Measurements from ENCODE around the gene CYB5B. TPM values are rescaled to one million over a fixed set of nuclear protein-coding genes. Genes with fewer than 3 reads are reported as not detected.

Gene CYB5B
- total and polyA plus RNA-seq, 2 experiments from 2014 or later: 27.9 to 149 TPM

DNA sequence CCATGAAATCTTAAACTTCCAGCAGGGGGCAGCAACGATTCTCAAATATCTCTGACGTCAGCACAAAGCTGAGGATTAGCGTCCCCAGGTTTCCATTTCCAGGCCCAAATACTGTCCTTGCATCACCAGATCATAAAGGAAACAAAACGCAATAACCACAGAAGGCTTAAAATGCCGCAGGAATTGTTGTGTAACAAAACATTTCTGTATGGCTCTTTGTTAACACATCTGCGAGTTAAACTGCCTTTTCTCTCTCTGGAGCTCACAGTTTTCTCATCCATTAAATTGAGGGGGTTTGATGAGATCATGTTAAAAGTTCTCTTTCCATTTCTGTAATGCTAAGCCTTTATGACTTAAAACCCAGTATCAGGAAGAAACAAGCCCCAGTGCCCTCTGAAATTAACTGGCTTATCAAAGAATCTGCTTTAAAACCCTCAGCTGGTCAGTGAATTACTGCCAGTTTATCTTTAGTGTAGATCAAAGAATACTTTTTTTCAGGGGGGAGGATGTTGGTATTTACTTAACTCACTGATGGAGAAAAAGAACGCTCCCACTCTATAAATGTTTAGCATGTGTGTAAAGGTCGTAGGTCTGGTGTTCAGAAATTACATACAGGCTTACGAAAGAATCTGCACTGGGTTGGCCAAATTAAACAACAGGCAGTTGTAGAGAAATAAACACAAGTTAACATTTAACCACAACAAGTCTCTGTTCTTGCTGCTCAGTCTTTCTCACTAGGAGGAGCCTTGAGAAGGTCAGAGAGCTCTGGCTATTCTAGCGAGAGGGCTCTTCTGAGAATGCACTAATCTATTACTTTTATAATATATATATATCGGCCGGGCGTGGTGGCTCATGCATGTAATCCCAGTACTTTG is 28.0 kb upstream of the CYB5B start:
- peak; percentile 91 to 98 for DNase-seq (ENCODE audit: low read depth in 1 of 2, low spot score in 1 of 2)
- peaks cover 12% of the 10 kb centered on the region for H3K4me1 ChIP-seq (ENCODE audit: low read depth)
- H3K27ac ChIP-seq: no peak overlapping the region
- H3K9me3 ChIP-seq (ENCODE audit: low read depth): no peaks in the 10 kb centered on the region
- H3K36me3 ChIP-seq: no peaks in the 10 kb centered on the region
- H3K27me3 ChIP-seq: no peaks in the 10 kb centered on the region
- no peak overlapping the region for H3K4me3 ChIP-seq
- peak; percentile 64 for TF ChIP-seq CTCF (IDR thresholded peaks at IDR 0.05; ENCODE audit: low read depth, low read length)

DNA sequence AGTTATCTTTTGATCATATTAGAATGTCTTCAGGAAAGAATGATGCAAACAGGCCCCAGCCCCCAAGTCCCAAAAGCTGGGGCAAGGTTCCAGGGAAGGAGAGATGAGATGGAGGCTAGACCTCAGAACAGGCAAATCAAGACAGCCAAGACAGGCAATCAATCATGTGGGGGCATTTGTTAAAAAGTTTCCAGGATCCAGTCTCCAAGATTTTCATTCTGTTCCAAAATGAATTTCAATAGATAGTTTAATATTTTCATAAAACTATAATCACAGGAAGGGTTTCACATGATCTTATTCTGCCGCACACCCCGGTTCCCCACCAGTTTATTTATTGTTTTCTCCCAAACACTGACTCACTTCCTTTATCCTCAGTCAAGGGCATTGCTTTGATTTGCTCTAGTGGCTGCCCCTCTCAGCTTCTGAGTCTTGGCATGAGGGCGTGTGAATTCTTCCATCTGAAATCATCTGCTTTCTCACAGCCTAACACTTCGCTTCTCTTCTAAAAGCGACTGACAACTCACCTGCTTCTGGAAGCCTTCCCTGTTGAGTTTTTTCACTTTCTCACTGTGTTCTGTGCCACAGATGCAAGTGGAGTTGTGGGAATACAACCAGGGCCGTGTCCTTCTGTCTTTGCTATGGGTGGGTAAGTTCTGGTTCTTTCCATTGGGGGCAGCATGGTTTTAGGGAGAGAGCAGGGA is 26.4 kb upstream of the CYB5B start:
- Histone ChIP-seq H3K36me3 (no peaks in the 10 kb centered on the region), H3K4me3 (no peak overlapping the region), H3K27ac (peak overlapping the region; percentile 15), H3K9me3 (ENCODE audit: low read depth) (no peaks in the 10 kb centered on the region), H3K4me1 (ENCODE audit: low read depth) (peaks cover 12% of the 10 kb centered on the region), H3K27me3 (no peaks in the 10 kb centered on the region)
- DNase-seq (ENCODE audit: low read depth in 1 of 2, low spot score in 1 of 2): peak; percentile 73 to 86
- TF ChIP-seq CTCF (IDR thresholded peaks at IDR 0.05; ENCODE audit: low read depth, low read length): peak; percentile 80

GRCh38 chr16:69399361-69399760 is 25.1 kb upstream of the CYB5B start:
- H3K4me1 ChIP-seq (ENCODE audit: low read depth): peaks cover 18% of the 10 kb centered on the region

GRCh38 chr16:69402439-69402838 is 22.0 kb upstream of the CYB5B start:
- Histone ChIP-seq H3K27ac (no peak overlapping the region), H3K4me1 (ENCODE audit: low read depth) (peaks cover 16% of the 10 kb centered on the region), H3K9me3 (ENCODE audit: low read depth) (no peaks in the 10 kb centered on the region), H3K4me3 (no peak overlapping the region), H3K36me3 (no peaks in the 10 kb centered on the region), H3K27me3 (no peaks in the 10 kb centered on the region)
- TF ChIP-seq CTCF (IDR thresholded peaks at IDR 0.05; ENCODE audit: low read depth, low read length): no peak
- no peak for DNase-seq (ENCODE audit: low read depth in 1 of 2, low spot score in 1 of 2)

More at GRCh38 chr16:69399361-69399760, 25.1 kb upstream of the CYB5B start:
- no peaks in the 10 kb centered on the region for H3K36me3 ChIP-seq
- peak in 1 of 2 donors; percentile 30 for DNase-seq (ENCODE audit: low read depth in 1 of 2, low spot score in 1 of 2)
- H3K9me3 ChIP-seq (ENCODE audit: low read depth): no peaks in the 10 kb centered on the region
- no peak overlapping the region for H3K27ac ChIP-seq
- no peak overlapping the region for H3K4me3 ChIP-seq
- no peak for TF ChIP-seq CTCF (IDR thresholded peaks at IDR 0.05; ENCODE audit: low read depth, low read length)
- no peaks in the 10 kb centered on the region for H3K27me3 ChIP-seq

GRCh38 chr16:69404275-69404805 is 20.1 kb upstream of the CYB5B start:
- no peaks in the 10 kb centered on the region for H3K27me3 ChIP-seq
- H3K4me1 ChIP-seq (ENCODE audit: low read depth): peaks cover 9% of the 10 kb centered on the region
- H3K9me3 ChIP-seq (ENCODE audit: low read depth): no peaks in the 10 kb centered on the region
- H3K27ac ChIP-seq: peak overlapping the region; percentile 83
- no peaks in the 10 kb centered on the region for H3K36me3 ChIP-seq
- DNase-seq (ENCODE audit: low read depth in 1 of 2, low spot score in 1 of 2): peak; percentile 68 to 72
- no peak for TF ChIP-seq CTCF (IDR thresholded peaks at IDR 0.05; ENCODE audit: low read depth, low read length)
- no peak overlapping the region for H3K4me3 ChIP-seq

All from cardiac muscle cell (in vitro differentiated cells and primary cell).